ENCODE results near the gene PARP8.
"Not testable (repeated sequence)": the region's sequence is repeated elsewhere in the genome, so short reads cannot be mapped to it uniquely, and the experiment has no call there.

PARP8 gene

GRCh38 chr5:50684721-50685120, 18.3 kb downstream of the PARP8 start:
- in situ Hi-C loops (cut with MboI; ENCODE audit: low sequenced_read_pairs) = no loop called here

GRCh38 chr5:50687548-50687947, 21.1 kb downstream of the PARP8 start:
- in situ Hi-C loops (cut with MboI; ENCODE audit: low sequenced_read_pairs) = no loop called here

GRCh38 chr5:50691399-50692016, 25.1 kb downstream of the PARP8 start:
- in situ Hi-C loops (cut with MboI; ENCODE audit: low sequenced_read_pairs) = no loop called here

GRCh38 chr5:50694027-50694590, 27.7 kb downstream of the PARP8 start:
- in situ Hi-C loops (cut with MboI; ENCODE audit: low sequenced_read_pairs) = no loop called here

GRCh38 chr5:50694626-50695025, 28.2 kb downstream of the PARP8 start:
- in situ Hi-C loops (cut with MboI; ENCODE audit: low sequenced_read_pairs) = not testable (repeated sequence)

GRCh38 chr5:50697739-50698138, 31.3 kb downstream of the PARP8 start:
- in situ Hi-C loops (cut with MboI; ENCODE audit: low sequenced_read_pairs) = no loop called here

GRCh38 chr5:50699737-50700136, 33.3 kb downstream of the PARP8 start:
- in situ Hi-C loops (cut with MboI; ENCODE audit: low sequenced_read_pairs) = no loop called here

GRCh38 chr5:50700706-50701105, 34.3 kb downstream of the PARP8 start:
- in situ Hi-C loops (cut with MboI; ENCODE audit: low sequenced_read_pairs) = no loop called here

- in situ Hi-C loops (cut with MboI; ENCODE audit: low sequenced_read_pairs) = no loop called here
These were observed 36.4 kb downstream of the PARP8 start for GRCh38 chr5:50702615-50703366.

- in situ Hi-C loops (cut with MboI; ENCODE audit: low sequenced_read_pairs) = no loop called here
These were observed 36.9 kb downstream of the PARP8 start for GRCh38 chr5:50703367-50703666.

- in situ Hi-C loops (cut with MboI; ENCODE audit: low sequenced_read_pairs) = no loop called here
These were observed 38.3 kb downstream of the PARP8 start for GRCh38 chr5:50704730-50705129.

GRCh38 chr5:50709471-50709870, 43.0 kb downstream of the PARP8 start:
- in situ Hi-C loops (cut with MboI; ENCODE audit: low sequenced_read_pairs) = no loop called here

GRCh38 chr5:50710838-50711237, 44.4 kb downstream of the PARP8 start:
- in situ Hi-C loops (cut with MboI; ENCODE audit: low sequenced_read_pairs) = no loop called here

- in situ Hi-C loops (cut with MboI; ENCODE audit: low sequenced_read_pairs) = no loop called here
These were observed 44.8 kb downstream of the PARP8 start for GRCh38 chr5:50711280-50711679.

- in situ Hi-C loops (cut with MboI; ENCODE audit: low sequenced_read_pairs) = no loop called here
These were observed 46.0 kb downstream of the PARP8 start for GRCh38 chr5:50712479-50712878.

GRCh38 chr5:50715001-50715400, 48.6 kb downstream of the PARP8 start:
- in situ Hi-C loops (cut with MboI; ENCODE audit: low sequenced_read_pairs) = no loop called here

- in situ Hi-C loops (cut with MboI; ENCODE audit: low sequenced_read_pairs) = no loop called here
These were observed 49.7 kb downstream of the PARP8 start for GRCh38 chr5:50716134-50716533.

GRCh38 chr5:50717651-50718050, 51.2 kb downstream of the PARP8 start:
- in situ Hi-C loops (cut with MboI; ENCODE audit: low sequenced_read_pairs) = no loop called here

- in situ Hi-C loops (cut with MboI; ENCODE audit: low sequenced_read_pairs) = no loop called here
These were observed 53.7 kb downstream of the PARP8 start for GRCh38 chr5:50720061-50720710.

- in situ Hi-C loops (cut with MboI; ENCODE audit: low sequenced_read_pairs) = no loop called here
These were observed 55.8 kb downstream of the PARP8 start for GRCh38 chr5:50722223-50722622.

GRCh38 chr5:50724262-50724661, 57.8 kb downstream of the PARP8 start:
- in situ Hi-C loops (cut with MboI; ENCODE audit: low sequenced_read_pairs) = no loop called here
